ENCODE measurements around the gene SLC25A13. TPM values are rescaled to one million over a fixed set of nuclear protein-coding genes. Genes with fewer than 3 reads are reported as not detected.
"Not testable (repeated sequence)": the region's sequence is repeated elsewhere in the genome, so short reads cannot be mapped to it uniquely, and the experiment has no call there.

SLC25A13 gene
- total RNA-seq, 1 donor from 2014 or later: 30.5 TPM

- DNase-seq (ENCODE audit: low spot score): no peak
Observed at GRCh38 chr7:96300502-96300901, 21.4 kb downstream of the SLC25A13 start.

GRCh38 chr7:96299496-96299895 is 22.4 kb downstream of the SLC25A13 start:
- no peak for DNase-seq (ENCODE audit: low spot score)

GRCh38 chr7:96297876-96298275 is 24.0 kb downstream of the SLC25A13 start:
- DNase-seq (ENCODE audit: low spot score): no peak

GRCh38 chr7:96297446-96297845 is 24.5 kb downstream of the SLC25A13 start:
- not testable (repeated sequence) for DNase-seq (ENCODE audit: low spot score)

DNA sequence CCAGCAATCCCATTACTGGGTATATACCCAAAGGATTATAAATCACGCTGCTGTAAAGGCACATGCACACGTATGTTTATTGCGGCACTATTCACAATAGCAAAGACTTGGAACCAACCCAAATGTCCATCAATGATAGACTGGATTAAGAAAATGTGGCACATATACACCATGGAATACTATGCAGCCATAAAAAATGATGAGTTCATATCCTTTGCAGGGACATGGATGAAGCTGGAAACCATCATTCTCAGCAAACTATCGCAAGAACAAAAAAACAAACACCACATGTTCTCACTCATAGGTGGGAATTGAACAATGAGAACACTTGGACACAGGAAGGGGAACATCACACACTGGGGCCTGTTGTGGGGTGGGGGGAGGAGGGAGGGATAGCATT is 28.0 kb downstream of the SLC25A13 start:
- DNase-seq (ENCODE audit: low spot score): not testable (repeated sequence)

GRCh38 chr7:96287559-96287958 is 34.3 kb downstream of the SLC25A13 start:
- no peak for DNase-seq (ENCODE audit: low spot score)

DNA sequence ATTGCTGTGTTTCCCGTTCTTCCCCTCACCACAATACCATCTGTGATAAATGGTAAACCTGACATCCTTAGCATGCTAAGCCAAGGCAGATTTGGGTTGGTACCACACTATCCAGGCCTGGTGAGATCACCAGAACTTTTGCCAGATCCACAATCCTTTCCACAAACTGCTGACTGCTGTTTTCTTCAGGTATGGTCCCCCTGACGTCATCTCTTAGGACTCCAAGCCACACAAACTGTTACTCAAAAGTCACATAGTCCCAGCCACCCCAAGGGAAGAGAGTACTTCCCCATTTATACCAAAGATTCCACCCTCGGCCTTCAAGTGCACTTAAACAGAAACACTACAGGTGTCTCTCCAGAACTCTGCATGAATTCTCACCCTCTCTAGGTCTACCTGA is 34.8 kb downstream of the SLC25A13 start:
- no peak for DNase-seq (ENCODE audit: low spot score)

- no peak for DNase-seq (ENCODE audit: low spot score)
Observed at GRCh38 chr7:96285579-96285978, 36.3 kb downstream of the SLC25A13 start.

- DNase-seq (ENCODE audit: low spot score): no peak
Observed at GRCh38 chr7:96284835-96285234, 37.1 kb downstream of the SLC25A13 start.

- DNase-seq (ENCODE audit: low spot score): no peak
Observed at GRCh38 chr7:96284240-96284639, 37.7 kb downstream of the SLC25A13 start.

DNA sequence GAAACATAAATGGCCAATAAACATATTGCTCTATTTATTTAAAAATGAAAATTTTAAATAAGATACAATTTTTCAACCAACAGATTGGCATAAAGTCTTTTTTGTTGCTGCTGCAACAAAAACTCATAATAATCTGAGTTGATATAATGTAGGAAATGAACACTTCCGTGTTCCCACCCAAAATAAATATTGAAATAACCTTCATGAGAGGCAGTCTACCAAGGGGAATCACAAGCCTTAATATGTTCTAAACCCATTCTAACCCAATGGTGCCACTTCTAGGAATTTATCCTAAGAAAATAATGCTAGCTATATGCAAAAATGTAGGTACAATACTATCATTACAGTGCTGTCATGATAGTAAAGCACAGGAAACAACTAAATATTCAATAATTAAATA is 39.1 kb downstream of the SLC25A13 start:
- DNase-seq (ENCODE audit: low spot score): no peak

DNA sequence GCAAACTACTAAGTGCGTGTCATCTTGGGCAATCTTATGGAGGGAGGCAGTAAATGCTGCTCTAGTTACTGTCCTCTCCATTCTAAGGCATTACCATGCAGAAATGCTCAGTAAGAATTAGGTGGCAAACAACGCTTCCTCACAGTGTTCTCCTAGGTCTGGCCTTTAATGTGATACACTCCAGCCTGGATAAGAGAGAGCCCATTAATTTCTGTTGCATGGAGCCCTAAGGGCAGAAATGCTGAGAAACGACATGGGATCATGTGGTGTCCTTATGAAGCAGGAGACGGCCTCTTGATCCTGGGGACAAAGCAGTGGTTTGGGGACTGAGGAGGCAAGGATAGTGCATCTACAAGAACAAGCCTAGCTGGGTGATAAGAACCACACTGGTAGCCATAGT is 44.0 kb downstream of the SLC25A13 start:
- DNase-seq (ENCODE audit: low spot score): no peak

DNA sequence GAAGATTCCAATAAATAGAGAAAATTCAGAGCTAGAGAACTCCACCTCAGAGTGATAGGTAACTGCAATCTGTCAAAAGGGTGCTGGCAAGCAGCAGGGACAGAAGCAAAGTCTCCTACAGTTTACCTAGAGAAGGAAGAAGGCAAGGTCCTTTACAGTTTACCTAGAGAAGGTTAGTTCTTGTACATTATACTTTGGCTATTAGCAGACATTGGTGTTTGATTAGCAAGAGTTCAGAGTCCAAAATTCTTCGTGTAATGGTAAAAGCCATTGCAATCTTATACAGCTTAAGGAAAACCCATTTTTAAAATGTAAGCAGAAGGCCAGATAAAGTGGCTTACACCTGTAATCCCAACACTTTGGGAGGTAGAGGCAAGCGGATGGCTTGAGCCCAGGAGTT is 45.9 kb downstream of the SLC25A13 start:
- no peak for DNase-seq (ENCODE audit: low spot score)

- no peak for DNase-seq (ENCODE audit: low spot score)
Observed at GRCh38 chr7:96273716-96274115, 48.2 kb downstream of the SLC25A13 start.

GRCh38 chr7:96269246-96269994 is 52.5 kb downstream of the SLC25A13 start:
- no peak for DNase-seq (ENCODE audit: low spot score)

- DNase-seq (ENCODE audit: low spot score): no peak
Observed at GRCh38 chr7:96266580-96266979, 55.3 kb downstream of the SLC25A13 start.

- DNase-seq (ENCODE audit: low spot score): no peak
Observed at GRCh38 chr7:96266015-96266414, 55.9 kb downstream of the SLC25A13 start.

DNA sequence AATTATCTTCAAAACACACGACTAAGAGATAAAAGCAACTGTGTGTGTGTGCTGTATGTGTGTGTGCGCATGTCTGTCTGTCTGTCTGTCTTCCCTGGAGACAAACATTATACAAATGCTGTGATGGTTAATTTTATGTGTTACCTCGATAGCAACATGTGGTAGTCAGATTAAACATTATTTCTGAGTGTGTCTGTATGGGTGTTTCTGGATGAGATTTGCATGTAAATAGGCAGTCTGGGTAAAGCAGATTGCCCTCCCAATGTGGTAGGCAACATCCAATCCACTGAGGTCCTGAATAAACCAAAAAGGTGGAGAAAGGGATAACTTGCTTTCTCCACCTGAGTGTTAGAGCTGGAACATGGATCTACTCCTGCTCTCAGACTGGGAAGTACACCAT is 67.9 kb downstream of the SLC25A13 start:
- no peak for DNase-seq (ENCODE audit: low spot score)

- DNase-seq (ENCODE audit: low spot score): no peak
Observed at GRCh38 chr7:96253441-96253840, 68.5 kb downstream of the SLC25A13 start.

DNA sequence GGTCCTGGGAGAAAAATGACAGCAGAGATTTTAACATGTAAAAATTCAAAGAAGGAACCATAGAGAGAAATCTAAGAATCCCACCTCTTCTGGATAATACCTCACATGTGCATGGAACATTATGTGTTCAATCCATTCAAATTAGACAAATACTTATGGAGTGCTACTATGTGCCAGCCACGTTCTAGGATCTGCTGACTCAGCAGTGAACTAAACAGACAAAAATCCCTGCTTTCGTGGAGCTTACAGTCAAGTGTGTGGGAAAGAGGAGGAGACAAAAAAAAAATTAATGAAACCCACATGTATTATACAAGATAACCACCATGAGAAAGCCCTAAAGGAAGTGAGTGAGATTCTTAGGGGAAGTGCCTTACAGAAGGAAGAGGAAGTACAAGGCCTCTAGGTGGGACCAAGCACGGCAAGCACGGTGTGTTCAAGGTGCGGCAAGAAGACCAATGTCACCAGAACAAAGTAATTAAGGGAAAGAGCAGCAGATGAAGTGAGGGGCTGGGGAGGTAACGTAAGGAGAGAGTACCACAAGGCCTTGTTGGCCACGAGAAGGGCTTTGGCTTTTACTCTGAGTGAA is 71.0 kb downstream of the SLC25A13 start:
- DNase-seq (ENCODE audit: low spot score): no peak

- no peak for DNase-seq (ENCODE audit: low spot score)
Observed at GRCh38 chr7:96248405-96248804, 73.5 kb downstream of the SLC25A13 start.

- no peak for DNase-seq (ENCODE audit: low spot score)
Observed at GRCh38 chr7:96246919-96247318, 75.0 kb downstream of the SLC25A13 start.

GRCh38 chr7:96244992-96245292 is 77.0 kb downstream of the SLC25A13 start:
- no peak for DNase-seq (ENCODE audit: low spot score)
